Measurements from ENCODE around the gene ISCU.
"Not testable (repeated sequence)": the region's sequence is repeated elsewhere in the genome, so short reads cannot be mapped to it uniquely, and the experiment has no call there.

The ISCU gene

DNA sequence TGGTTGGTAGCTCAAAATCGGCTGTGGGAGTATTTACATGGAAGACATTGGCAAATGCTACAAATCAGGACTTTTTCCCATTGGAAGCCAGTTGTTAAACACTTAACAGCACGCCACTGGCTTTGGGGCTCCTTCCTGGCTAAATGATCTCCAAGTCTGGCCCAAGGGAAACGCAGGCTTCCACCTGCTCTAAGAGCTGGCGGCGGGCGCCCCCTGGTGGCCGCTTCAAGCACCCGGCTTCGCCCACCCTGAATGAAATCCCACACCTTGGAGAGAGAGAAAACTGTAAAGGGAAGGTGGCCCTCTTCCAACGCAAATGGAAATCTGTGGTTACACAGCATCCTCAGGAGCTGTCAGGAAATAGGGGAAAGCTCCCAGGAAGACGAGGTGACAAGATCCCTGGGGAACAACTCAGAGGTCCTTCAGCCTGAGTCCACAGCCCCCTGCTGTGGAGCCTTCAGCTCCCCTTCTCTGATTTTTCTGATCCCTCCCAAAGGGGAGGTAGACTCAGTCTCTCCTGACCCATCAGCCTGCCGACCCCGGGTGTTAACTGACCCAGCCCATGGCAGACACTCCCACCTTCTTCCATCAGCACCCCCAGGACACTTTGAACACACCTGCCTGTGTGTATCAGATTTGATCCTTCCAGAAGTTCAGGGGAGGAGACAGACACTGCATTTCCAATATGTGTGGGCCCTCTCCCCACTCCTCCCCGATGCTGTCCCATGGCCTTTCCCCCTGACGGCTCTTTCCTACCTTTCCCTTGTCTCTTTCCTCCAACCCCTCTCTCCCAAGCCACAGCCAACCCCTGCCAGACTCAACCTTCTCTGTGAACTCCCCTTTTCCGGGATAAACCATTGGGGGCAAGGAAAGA lies 55.9 kb downstream of the ISCU start:
- Histone ChIP-seq H3K23ac (ENCODE audit: low read length) (no peak overlapping the region), H4K5ac (ENCODE audit: low read length) (no peak overlapping the region), H3K18ac (ENCODE audit: low read length) (no peak overlapping the region), H4K8ac (ENCODE audit: low read depth, low read length) (no peak overlapping the region), H2AK5ac (ENCODE audit: low read length) (no peak overlapping the region), H3K4me3 (ENCODE audit: low read length) (no peak overlapping the region), H2BK5ac (ENCODE audit: low read length) (no peak overlapping the region), H3K27ac (ENCODE audit: low read depth, low read length) (no peak overlapping the region), H3K27me3 (ENCODE audit: insufficient read depth, low read length, poor library complexity) (no peaks in the 10 kb centered on the region), H2BK15ac (replicated peaks; ENCODE audit: low read depth) (no peak overlapping the region), H3K56ac (ENCODE audit: low read length) (no peak overlapping the region), H3K4me2 (ENCODE audit: low read length) (no peak overlapping the region), H3K79me1 (ENCODE audit: low read length) (no peaks in the 10 kb centered on the region), H3K4me1 (ENCODE audit: control insufficient read depth, low read depth, low read length) (no peaks in the 10 kb centered on the region), H3K36me3 (ENCODE audit: control insufficient read depth, insufficient read depth, low read length) (no peaks in the 10 kb centered on the region), H2BK120ac (ENCODE audit: low read depth, low read length) (no peak overlapping the region), H3K9ac (ENCODE audit: low read length) (no peak overlapping the region), H3K79me2 (ENCODE audit: control insufficient read depth, insufficient read depth, low read length) (no peaks in the 10 kb centered on the region), H3K4ac (ENCODE audit: low read depth, low read length) (no peak overlapping the region)
- WGBS (ENCODE audit: extremely low coverage, insufficient coverage, low lambda C conversion rate) = no CpG with 5 or more reads among the region's 16 CpGs
- DNase-seq = peak; percentile 88

DNA sequence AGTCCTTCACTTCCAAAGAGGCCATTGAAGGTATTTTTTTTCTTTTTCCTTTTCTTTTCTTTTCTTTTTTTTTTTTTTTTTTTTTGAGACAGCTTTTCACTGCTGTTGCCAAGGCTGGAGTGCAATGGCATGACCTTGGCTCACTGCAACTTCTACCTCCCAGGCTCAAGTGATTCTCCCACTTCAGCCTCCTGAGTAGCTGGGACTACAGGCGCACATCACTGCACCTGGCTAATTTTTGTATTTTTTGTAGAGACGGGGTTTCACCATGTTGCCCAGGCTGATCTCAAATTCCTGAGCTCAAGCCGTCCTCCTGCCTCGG lies 56.5 kb downstream of the ISCU start:
- H2AK5ac ChIP-seq (ENCODE audit: low read length); H3K4me2 ChIP-seq (ENCODE audit: low read length); H3K18ac ChIP-seq (ENCODE audit: low read length); H3K27ac ChIP-seq (ENCODE audit: low read depth, low read length); H3K27me3 ChIP-seq (ENCODE audit: insufficient read depth, low read length, poor library complexity); DNase-seq; H4K8ac ChIP-seq (ENCODE audit: low read depth, low read length); H3K9ac ChIP-seq (ENCODE audit: low read length); H3K79me2 ChIP-seq (ENCODE audit: control insufficient read depth, insufficient read depth, low read length); H4K5ac ChIP-seq (ENCODE audit: low read length); H2BK15ac ChIP-seq (replicated peaks; ENCODE audit: low read depth); H3K36me3 ChIP-seq (ENCODE audit: control insufficient read depth, insufficient read depth, low read length); H3K79me1 ChIP-seq (ENCODE audit: low read length); H2BK120ac ChIP-seq (ENCODE audit: low read depth, low read length); H3K56ac ChIP-seq (ENCODE audit: low read length); H3K23ac ChIP-seq (ENCODE audit: low read length); H3K4ac ChIP-seq (ENCODE audit: low read depth, low read length); H2BK5ac ChIP-seq (ENCODE audit: low read length); H3K4me1 ChIP-seq (ENCODE audit: control insufficient read depth, low read depth, low read length); H3K4me3 ChIP-seq (ENCODE audit: low read length): not testable (repeated sequence)
- no CpG with 5 or more reads among the region's 4 CpGs for WGBS (ENCODE audit: extremely low coverage, insufficient coverage, low lambda C conversion rate)
